GM10248 (cell line): ENCODE data around the gene SORL1-AS1.

Experiments used
- CTCF ChIA-PET: fragments of 300-600 bp; sonication (Branson Sonifier 250); formaldehyde crosslinking; extraction: SDS; loops from one replicate; lab custom pipeline; 2021; ENCODE audit warnings: antibody characterized with exemption; lab: Yijun Ruan, JAX
- POLR2A ChIA-PET: fragments of 350-650 bp; sonication (Branson Sonifier 250); formaldehyde crosslinking; extraction: SDS; loops from one replicate; lab custom pipeline; 2020; ENCODE audit warnings: antibody characterized with exemption; lab: Yijun Ruan, JAX
- DNase-seq: peaks from one replicate; pipeline ENCODE4 v3.0.0; 2012; ENCODE audit errors: extremely low spot score
- CTCF ChIP-seq: IDR thresholded peaks from 2 replicates; pipeline ENCODE4 v1.5.1; 2012; ENCODE audit warnings: mild to moderate bottlenecking, low read depth; ENCODE audit errors: extremely low read depth, missing control alignments, control extremely low read depth

SORL1-AS1 gene

GRCh38 chr11:121461843-121462242 lies 9.1 kb upstream of the SORL1-AS1 start:
- POLR2A ChIA-PET: interaction anchor here (1.1 kb wide), 1 partner anchor 9 kb away, joined by 3 read pairs; the partner anchor contains the start of genes SORL1 and SORL1-AS1
- DNase-seq: no peak
- CTCF ChIA-PET: interaction anchor here (0.8 to 14.9 kb wide), 2 partner anchors 13 to 25 kb away, joined by 3 to 122 read pairs; partner anchors contain the start of genes SORL1 and SORL1-AS1
- TF ChIP-seq CTCF: no peak

DNA sequence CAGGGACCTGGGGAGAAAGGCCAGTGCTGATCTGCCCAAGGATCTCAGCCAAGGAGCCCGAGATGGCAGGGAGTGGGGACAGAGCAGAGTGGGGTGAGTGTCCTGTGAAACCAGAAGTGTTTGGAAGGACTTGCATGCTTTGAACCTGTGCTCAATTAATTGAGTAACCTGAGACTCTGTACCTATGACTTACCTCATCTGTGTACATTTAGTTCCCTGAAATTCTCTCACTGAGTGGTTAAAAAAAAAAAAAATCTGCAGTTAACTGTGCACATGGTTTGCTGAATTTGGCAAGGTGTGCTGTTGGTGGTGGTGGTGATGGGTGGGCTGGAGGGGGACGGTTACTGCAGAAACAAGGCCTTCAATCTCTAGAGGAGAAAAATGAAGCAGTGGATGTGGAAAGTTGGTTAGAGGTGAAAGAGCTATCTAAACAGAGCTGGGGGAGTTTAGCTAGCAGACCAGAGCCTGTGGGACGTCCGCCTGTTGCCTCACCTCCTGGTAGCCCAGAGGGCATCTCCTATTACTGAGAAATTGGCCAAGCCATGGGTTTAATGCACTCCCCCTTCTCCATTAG lies 8.3 kb upstream of the SORL1-AS1 start:
- POLR2A ChIA-PET: interaction anchor here (1.1 kb wide), 1 partner anchor 9 kb away, joined by 3 read pairs; the partner anchor contains the start of genes SORL1 and SORL1-AS1
- no peak for TF ChIP-seq CTCF
- DNase-seq: no peak
- CTCF ChIA-PET: interaction anchor here (0.8 to 14.9 kb wide), 2 partner anchors 12 to 26 kb away, joined by 3 to 122 read pairs; partner anchors contain the start of genes SORL1 and SORL1-AS1

DNA sequence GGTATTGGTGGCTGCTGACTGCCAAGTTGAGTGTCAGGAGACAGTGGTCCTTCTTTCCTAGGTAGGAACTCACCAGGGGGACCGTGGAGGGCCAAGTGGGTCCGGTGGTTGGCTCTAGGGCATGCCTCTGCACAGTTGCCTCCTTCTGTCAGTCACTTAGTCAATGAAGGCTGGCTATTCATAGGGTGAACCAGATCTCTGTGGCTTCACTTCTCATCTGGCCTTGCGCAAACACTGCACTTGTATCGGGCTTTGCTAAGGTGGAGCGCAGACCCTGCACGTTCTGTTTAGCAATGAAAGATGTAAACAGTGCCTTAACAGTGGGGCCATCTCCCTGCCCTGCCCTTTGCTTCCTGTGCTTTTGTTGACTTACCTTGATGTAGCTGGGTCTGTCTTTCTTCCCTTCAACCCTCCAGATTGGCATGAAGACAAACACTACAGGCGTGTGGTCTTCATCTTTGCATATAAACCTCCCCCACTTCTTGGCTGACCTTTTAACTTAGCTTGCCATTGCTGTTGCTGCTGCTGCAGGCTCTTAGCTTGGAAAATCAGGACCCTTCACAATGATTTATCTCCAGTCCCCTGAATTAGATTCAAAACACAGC lies 6.7 kb upstream of the SORL1-AS1 start:
- no peak for DNase-seq
- ChIA-PET POLR2A (no interaction called here), CTCF (interaction anchor here (14.9 kb wide), 1 partner anchor 11 kb away, joined by 122 read pairs; the partner anchor contains the start of genes SORL1 and SORL1-AS1)
- no peak for TF ChIP-seq CTCF

DNA sequence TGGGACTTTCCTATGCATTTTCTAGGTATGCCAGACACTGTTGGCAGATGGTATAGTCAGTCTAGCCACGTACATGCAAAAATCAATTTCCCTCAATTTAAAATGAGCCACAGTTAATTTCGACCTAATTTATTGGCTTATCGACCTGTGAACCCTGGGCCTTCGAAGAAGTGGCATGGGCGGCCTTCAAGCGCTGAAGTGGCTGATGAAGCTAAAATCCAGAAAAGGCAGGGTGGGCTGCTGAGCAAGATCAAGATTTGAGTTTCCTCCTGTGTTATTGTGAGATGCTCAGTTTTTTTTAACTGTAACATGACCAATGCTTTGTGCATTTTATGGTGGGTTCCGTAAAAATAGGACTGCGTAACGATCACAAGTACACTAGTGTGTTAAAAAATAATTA lies 5.8 kb upstream of the SORL1-AS1 start:
- ChIA-PET POLR2A (no interaction called here), CTCF (interaction anchor here (14.9 kb wide), 1 partner anchor 10 kb away, joined by 122 read pairs; the partner anchor contains the start of genes SORL1 and SORL1-AS1)
- TF ChIP-seq CTCF: no peak
- DNase-seq: no peak

GRCh38 chr11:121456816-121457431 lies 4.2 kb upstream of the SORL1-AS1 start:
- no peak for TF ChIP-seq CTCF
- ChIA-PET CTCF (interaction anchor here (0.8 to 14.9 kb wide), 7 partner anchors 8 to 38 kb away, joined by 3 to 122 read pairs (median 3); partner anchors contain the start of genes SORL1 and SORL1-AS1), POLR2A (no interaction called here)
- DNase-seq: no peak

DNA sequence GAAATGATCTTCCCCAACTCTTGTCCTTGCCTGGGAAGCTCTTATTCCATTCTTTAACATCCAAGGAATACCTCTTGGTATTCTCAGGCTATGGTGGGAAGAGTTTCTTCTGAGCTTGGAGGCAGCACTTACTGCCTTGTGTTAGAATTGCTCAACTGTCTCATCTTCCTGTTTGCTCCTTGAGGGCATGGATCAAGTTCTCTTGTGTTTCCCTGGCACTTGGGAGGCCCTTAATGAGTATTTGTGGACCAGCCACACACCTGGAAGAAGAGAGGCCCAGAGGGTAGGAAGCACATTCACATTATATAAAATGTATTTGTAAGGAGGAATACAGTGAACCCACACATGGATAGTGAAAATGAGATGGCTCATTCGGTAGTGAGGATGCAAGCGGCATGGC lies 3.4 kb upstream of the SORL1-AS1 start:
- ChIA-PET CTCF (interaction anchor here (1.1 to 14.9 kb wide), 5 partner anchors 7 to 28 kb away, joined by 3 to 122 read pairs (median 5); partner anchors contain the start of genes SORL1 and SORL1-AS1), POLR2A (no interaction called here)
- TF ChIP-seq CTCF: no peak
- no peak for DNase-seq
